ENCODE results near the gene SLC22A7. TPM values are rescaled to one million over a fixed set of nuclear protein-coding genes. Genes with fewer than 3 reads are reported as not detected.
A peak's percentile ranks its signal among the peaks of the same experiment; 100 is the strongest.
"Not testable (repeated sequence)": the region's sequence is repeated elsewhere in the genome, so short reads cannot be mapped to it uniquely, and the experiment has no call there.

SLC22A7 gene
- total and polyA plus RNA-seq, 2 donors (not counting 1 experiment from before 2014, with no cell fraction given), result not detected

GRCh38 chr6:43339168-43339567 is 41.1 kb downstream of the SLC22A7 start:
- Mint-ChIP-seq H3K4me3 (no peak overlapping the region), H3K9me3 (ENCODE audit: insufficient read depth) (no peaks in the 10 kb centered on the region), H3K27ac (peak overlapping the region; percentile 53), H3K4me1 (peaks cover 40% of the 10 kb centered on the region), H3K27me3 (no peaks in the 10 kb centered on the region)
- Histone ChIP-seq H3K9ac (ENCODE audit: low read length) (no peak overlapping the region), H3K9me3 (ENCODE audit: control extremely low read depth in 1 of 3, control insufficient read depth in 2 of 3, insufficient read depth in 1 of 3, low read length in 2 of 3) (no peaks in the 10 kb centered on the region), H3K27me3 (replicated peaks in 1 of 4; ENCODE audit: control extremely low read depth in 1 of 4, control insufficient read depth in 3 of 4, insufficient read depth in 4 of 4, low read length in 3 of 4) (no peaks in the 10 kb centered on the region), H3K4me3 (ENCODE audit: control extremely low read depth in 1 of 5, extremely low read depth in 1 of 5, insufficient read depth in 1 of 5, low read depth in 2 of 5, low read length in 4 of 5) (no peak overlapping the region), H3K36me3 (replicated peaks in 1 of 2; ENCODE audit: control extremely low read depth in 1 of 2, control insufficient read depth in 1 of 2, extremely low read depth in 1 of 2, insufficient read depth in 2 of 2, low read length in 1 of 2) (peaks cover 7 to 74% of the 10 kb centered on the region in 2 experiments), H4K20me1 (ENCODE audit: control insufficient read depth, insufficient read depth, low read length, poor library complexity, severe bottlenecking) (peaks cover 37% of the 10 kb centered on the region), H3K4me1 (ENCODE audit: control insufficient read depth in 2 of 2, insufficient read depth in 2 of 2, low read length in 2 of 2) (peaks cover 23 to 25% of the 10 kb centered on the region in 2 donors), H3K79me2 (ENCODE audit: control insufficient read depth, insufficient read depth, low read length) (peaks cover 11% of the 10 kb centered on the region), H3K27ac (ENCODE audit: low read length in 2 of 2) (peak overlapping the region in 1 of 2 donors; percentile 63), H3K4me2 (replicated peaks; ENCODE audit: low read depth, low read length, poor library complexity, severe bottlenecking) (no peak overlapping the region), H2AFZ (ENCODE audit: insufficient read depth, low read depth, low read length, poor library complexity, severe bottlenecking) (no peak overlapping the region)
- TF ChIP-seq CTCF (IDR thresholded peaks at IDR 0.05) (no peak), EZH2 (IDR thresholded peaks at IDR 0.05; ENCODE audit: borderline replicate concordance, insufficient read depth, low read depth, low read length, poor library complexity, severe bottlenecking) (no peak)
- POLR2A ChIA-PET, result interaction anchor here (0.6 kb wide), 1 partner anchor 114 kb away, joined by 4 read pairs; no protein-coding TSS in a partner anchor
- 74% methylated on average over 3 of the region's 4 CpGs for WGBS (ENCODE audit: insufficient coverage)
- CTCF ChIA-PET, result interaction anchor here (1.0 to 4.8 kb wide), 6 partner anchors 10 to 76 kb away, joined by 3 to 37 read pairs (median 4); partner anchors contain the start of gene CRIP3
- ATAC-seq (ENCODE audit: low read depth), result peak; percentile 80
- intact Hi-C loops (cut with micrococcal nuclease), result no loop called here
- DNase-seq, result no peak

GRCh38 chr6:43346243-43346642 is 48.2 kb downstream of the SLC22A7 start:
- H3K27ac ChIP-seq (ENCODE audit: low read length in 2 of 2); H3K27ac Mint-ChIP-seq; H3K4me1 Mint-ChIP-seq; H3K4me3 Mint-ChIP-seq; DNase-seq; ATAC-seq (ENCODE audit: low read depth); H2AFZ ChIP-seq (ENCODE audit: insufficient read depth, low read depth, low read length, poor library complexity, severe bottlenecking); intact Hi-C loops (cut with micrococcal nuclease); H3K9me3 Mint-ChIP-seq (ENCODE audit: insufficient read depth); H3K27me3 ChIP-seq (replicated peaks in 1 of 4; ENCODE audit: control extremely low read depth in 1 of 4, control insufficient read depth in 3 of 4, insufficient read depth in 4 of 4, low read length in 3 of 4); H3K4me1 ChIP-seq (ENCODE audit: control insufficient read depth in 2 of 2, insufficient read depth in 2 of 2, low read length in 2 of 2); H3K9me3 ChIP-seq (ENCODE audit: control extremely low read depth in 1 of 3, control insufficient read depth in 2 of 3, insufficient read depth in 1 of 3, low read length in 2 of 3); H3K4me3 ChIP-seq (ENCODE audit: control extremely low read depth in 1 of 5, extremely low read depth in 1 of 5, insufficient read depth in 1 of 5, low read depth in 2 of 5, low read length in 4 of 5); H3K4me2 ChIP-seq (replicated peaks; ENCODE audit: low read depth, low read length, poor library complexity, severe bottlenecking); H3K9ac ChIP-seq (ENCODE audit: low read length); H3K27me3 Mint-ChIP-seq: not testable (repeated sequence)
- WGBS (ENCODE audit: insufficient coverage), result 95% methylated on average over 7 of the region's 11 CpGs
- peaks cover 77% of the 10 kb centered on the region for H4K20me1 ChIP-seq (ENCODE audit: control insufficient read depth, insufficient read depth, low read length, poor library complexity, severe bottlenecking)
- ChIA-PET POLR2A (interaction anchor here (0.7 kb wide), 1 partner anchor 177 kb away, joined by 3 read pairs; no protein-coding TSS in a partner anchor), CTCF (interaction anchor here (0.6 to 2.0 kb wide), 5 partner anchors 12 to 160 kb away, joined by 3 to 8 read pairs (median 5); no protein-coding TSS in a partner anchor)
- H3K36me3 ChIP-seq (replicated peaks in 1 of 2; ENCODE audit: control extremely low read depth in 1 of 2, control insufficient read depth in 1 of 2, extremely low read depth in 1 of 2, insufficient read depth in 2 of 2, low read length in 1 of 2), result peaks cover 1 to 81% of the 10 kb centered on the region in 2 experiments
- H3K79me2 ChIP-seq (ENCODE audit: control insufficient read depth, insufficient read depth, low read length), result peaks cover 77% of the 10 kb centered on the region

All from B cell (primary cell).